Stimulated activated memory B cell treated with anti-CD40 and anti-IgM and Interleukin-4, amounts not matched to agents 10 μg/mL and 1 μg/mL and 100 μg/mL, for 72 hours (primary cell): Measurements from ENCODE around the gene EPHB2.

Experiments
- ATAC-seq: fragments of 150-1000 bp; cut with Tn5 transposase; 2 replicates; pipeline ENCODE4 v1.10.0; 2021
- H3K27ac Mint-ChIP-seq: one replicate; pipeline ENCODE4 v1.8.0; 2022; ENCODE audit warnings: mild to moderate bottlenecking, mixed read lengths
- H3K27me3 Mint-ChIP-seq: one replicate; pipeline ENCODE4 v1.8.0; 2022; ENCODE audit warnings: mixed read lengths
- H3K36me3 Mint-ChIP-seq: one replicate; pipeline ENCODE4 v1.8.0; 2022; ENCODE audit warnings: mixed read lengths
- H3K4me1 Mint-ChIP-seq: one replicate; pipeline ENCODE4 v1.8.0; 2022; ENCODE audit warnings: mixed read lengths
- H3K4me3 Mint-ChIP-seq: one replicate; pipeline ENCODE4 v1.8.0; 2022; ENCODE audit warnings: mild to moderate bottlenecking, moderate library complexity, mixed read lengths
- H3K9me3 Mint-ChIP-seq: one replicate; pipeline ENCODE4 v1.8.0; 2022; ENCODE audit warnings: mixed read lengths

EPHB2 gene

DNA sequence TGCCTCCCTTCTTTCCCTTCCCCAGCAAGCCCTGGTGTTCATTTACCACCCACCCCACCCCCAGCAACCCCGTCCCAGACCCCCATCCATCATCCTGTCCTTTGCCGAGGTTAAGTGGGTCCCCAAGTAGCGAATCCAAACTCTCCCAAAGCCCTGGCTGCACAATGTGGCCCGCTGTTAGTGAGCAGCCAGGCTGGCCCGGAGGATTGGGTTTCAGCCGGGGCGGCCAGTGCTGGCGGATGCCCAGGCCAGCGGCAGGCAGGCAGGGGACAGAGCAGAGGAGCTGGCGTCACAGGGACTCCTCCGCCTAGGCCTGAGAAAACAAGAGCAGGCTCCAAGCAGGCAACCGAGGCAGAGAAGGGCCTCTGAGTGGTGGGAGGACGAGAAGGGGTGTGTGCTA lies 61.4 kb downstream of the EPHB2 start:
- Mint-ChIP-seq H3K4me1 (no peaks in the 10 kb centered on the region), H3K27me3 (peaks cover 48% of the 10 kb centered on the region), H3K4me3 (no peak overlapping the region), H3K27ac (no peak overlapping the region), H3K9me3 (no peaks in the 10 kb centered on the region), H3K36me3 (no peaks in the 10 kb centered on the region)
- no peak for ATAC-seq

DNA sequence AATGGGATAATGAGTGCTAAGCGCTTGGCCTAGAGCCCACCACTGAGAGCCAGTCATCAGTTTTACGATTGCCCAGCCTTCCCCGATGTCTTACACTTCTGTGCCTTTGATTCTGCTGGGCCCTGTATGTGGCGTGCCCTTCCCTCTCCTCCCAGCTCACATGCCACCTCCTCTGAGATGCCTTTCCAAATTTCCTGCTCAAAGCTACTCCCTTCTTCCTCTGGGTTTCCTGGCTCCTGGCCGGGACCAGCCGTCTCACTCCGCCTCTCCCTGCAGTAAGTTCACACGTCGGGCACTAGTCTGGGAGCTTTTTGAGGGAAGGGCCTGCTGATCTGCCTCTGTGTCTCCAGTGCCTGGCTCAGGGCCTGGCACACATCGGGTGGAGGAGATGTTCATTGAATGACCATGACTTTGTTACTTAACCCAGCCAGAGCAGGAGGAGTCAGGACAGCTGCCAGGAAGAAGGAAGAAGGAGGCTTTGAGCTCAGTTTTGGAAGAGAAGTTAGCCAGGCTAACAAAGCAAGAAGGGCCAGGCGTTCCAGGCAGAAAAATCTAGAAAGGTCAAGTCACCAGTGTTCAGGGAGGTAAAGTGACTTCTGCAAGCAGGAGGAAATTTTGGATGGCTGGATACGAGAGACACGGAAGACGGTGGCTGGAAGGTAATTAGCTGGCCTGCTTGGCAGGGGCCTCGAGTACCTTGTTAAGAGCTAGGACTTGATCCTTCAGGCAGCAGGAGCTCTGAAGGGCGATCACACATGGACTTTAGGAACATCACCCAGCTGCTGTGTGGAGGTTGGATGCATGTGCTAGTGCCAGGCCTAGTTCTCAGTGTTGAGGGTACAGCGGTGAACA lies 63.6 kb downstream of the EPHB2 start:
- peaks cover 47% of the 10 kb centered on the region for H3K27me3 Mint-ChIP-seq
- no peak overlapping the region for H3K27ac Mint-ChIP-seq
- H3K4me1 Mint-ChIP-seq, result no peaks in the 10 kb centered on the region
- no peak overlapping the region for H3K4me3 Mint-ChIP-seq
- no peaks in the 10 kb centered on the region for H3K9me3 Mint-ChIP-seq
- H3K36me3 Mint-ChIP-seq, result no peaks in the 10 kb centered on the region
- ATAC-seq, result no peak

DNA sequence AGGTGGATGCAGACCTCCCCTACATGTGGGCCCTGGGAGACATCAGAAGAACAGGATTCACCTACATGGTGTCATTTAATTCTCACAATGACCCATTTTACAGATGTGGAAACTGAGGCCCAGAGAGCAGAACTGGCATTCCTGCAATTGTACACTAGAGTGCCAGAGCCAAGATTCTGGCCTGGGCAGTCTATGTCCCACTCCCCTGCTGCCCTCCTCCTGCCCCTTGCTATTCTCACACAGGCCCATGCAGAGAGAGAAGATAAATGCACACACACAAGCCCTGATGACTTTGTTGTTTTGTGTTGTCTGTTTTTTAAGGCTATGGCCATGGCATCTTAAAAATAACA lies 64.2 kb downstream of the EPHB2 start:
- ATAC-seq, result no peak
- Mint-ChIP-seq H3K4me1 (no peaks in the 10 kb centered on the region), H3K27ac (no peak overlapping the region), H3K27me3 (peaks cover 47% of the 10 kb centered on the region), H3K36me3 (no peaks in the 10 kb centered on the region), H3K9me3 (no peaks in the 10 kb centered on the region), H3K4me3 (no peak overlapping the region)

DNA sequence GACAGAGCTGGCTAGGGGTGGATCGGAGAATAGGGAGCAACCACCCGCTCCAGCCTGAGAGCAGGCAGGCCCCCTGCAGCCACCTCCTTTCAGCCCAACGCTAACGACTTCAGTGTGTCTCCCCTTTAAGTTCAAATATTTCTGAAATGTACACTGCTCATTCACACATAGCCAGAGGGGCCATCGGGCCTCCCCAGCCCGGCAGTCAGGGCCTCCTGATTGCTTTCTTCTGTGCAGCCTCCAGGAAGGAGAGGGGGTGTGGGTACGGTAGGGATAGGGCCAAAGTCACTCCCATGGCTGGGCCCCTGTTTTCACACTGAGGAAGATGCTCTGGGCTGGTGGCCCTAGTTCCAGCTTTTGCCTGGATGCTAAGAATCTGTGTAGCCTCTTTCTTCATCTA lies 64.8 kb downstream of the EPHB2 start:
- ATAC-seq, result peak; percentile 9
- no peaks in the 10 kb centered on the region for H3K4me1 Mint-ChIP-seq
- H3K27me3 Mint-ChIP-seq, result peaks cover 47% of the 10 kb centered on the region
- no peaks in the 10 kb centered on the region for H3K9me3 Mint-ChIP-seq
- H3K36me3 Mint-ChIP-seq, result no peaks in the 10 kb centered on the region
- no peak overlapping the region for H3K4me3 Mint-ChIP-seq
- no peak overlapping the region for H3K27ac Mint-ChIP-seq

DNA sequence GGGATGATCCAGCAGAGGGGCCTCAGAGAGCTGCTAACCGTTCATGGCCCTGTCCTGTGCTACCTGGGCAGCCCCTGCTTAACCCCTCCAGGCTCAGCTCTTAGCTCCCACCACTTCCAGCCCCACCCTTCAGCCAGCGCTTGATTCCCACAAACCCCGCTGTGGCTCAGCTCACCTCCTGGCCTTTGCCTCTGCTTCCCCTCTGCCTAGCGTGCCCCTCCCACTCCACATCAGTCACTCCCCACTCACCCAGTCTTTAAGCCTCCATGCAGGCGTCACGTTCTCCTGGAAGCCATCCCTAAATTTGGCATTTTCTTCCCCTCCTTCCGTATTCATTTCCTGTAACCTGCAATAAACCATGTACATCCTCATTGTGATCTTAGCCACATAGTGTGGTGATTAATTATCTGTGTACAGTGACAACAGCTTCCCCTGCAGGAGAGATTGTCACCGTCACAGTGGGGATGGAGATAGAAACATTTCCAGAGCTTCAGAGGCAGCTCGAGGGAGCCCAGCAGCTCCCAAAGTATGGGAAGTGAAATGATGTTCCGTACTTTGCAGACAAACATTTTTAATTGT lies 65.5 kb downstream of the EPHB2 start:
- no peak overlapping the region for H3K4me3 Mint-ChIP-seq
- H3K27ac Mint-ChIP-seq, result no peak overlapping the region

DNA sequence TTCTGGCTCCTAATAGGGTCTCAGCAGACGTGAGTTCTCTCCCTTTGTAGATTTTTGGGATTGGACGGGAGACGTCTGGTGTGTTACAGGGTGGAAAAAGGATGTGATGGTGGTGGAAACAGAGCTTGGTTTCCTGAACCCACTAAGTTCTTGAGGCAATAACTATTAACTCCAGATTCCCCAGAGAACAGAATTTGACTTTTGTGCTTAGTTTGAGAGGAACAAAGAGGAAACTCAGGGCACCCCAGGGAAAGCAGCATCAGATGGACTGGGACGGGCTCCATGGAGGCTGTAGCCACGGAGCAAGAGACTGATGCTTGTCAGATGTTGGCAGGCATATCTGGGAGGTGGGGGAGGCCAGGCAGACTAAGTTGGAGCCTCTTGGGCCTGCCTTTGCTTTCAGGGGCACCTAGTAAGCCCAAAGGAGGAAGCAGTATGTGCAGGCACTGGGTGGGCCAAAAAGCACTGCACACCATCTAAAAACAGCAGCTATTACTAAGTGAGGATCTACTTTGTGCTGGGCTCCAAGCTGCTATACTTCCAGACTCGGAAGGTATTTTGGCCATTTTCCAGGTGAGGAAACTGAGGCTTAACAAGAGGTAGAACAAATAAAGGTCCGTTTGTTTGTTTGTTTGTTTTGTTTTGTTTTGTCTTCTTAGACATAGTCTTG lies 66.9 kb downstream of the EPHB2 start:
- no peaks in the 10 kb centered on the region for H3K9me3 Mint-ChIP-seq
- no peaks in the 10 kb centered on the region for H3K36me3 Mint-ChIP-seq
- no peaks in the 10 kb centered on the region for H3K4me1 Mint-ChIP-seq
- no peak for ATAC-seq
- H3K4me3 Mint-ChIP-seq, result no peak overlapping the region
- peaks cover 49% of the 10 kb centered on the region for H3K27me3 Mint-ChIP-seq
- H3K27ac Mint-ChIP-seq, result no peak overlapping the region

More for the DNA sequence above, 65.5 kb downstream of the EPHB2 start:
- no peak for ATAC-seq
- Mint-ChIP-seq H3K36me3 (no peaks in the 10 kb centered on the region), H3K4me1 (no peaks in the 10 kb centered on the region), H3K9me3 (no peaks in the 10 kb centered on the region), H3K27me3 (peaks cover 49% of the 10 kb centered on the region)

DNA sequence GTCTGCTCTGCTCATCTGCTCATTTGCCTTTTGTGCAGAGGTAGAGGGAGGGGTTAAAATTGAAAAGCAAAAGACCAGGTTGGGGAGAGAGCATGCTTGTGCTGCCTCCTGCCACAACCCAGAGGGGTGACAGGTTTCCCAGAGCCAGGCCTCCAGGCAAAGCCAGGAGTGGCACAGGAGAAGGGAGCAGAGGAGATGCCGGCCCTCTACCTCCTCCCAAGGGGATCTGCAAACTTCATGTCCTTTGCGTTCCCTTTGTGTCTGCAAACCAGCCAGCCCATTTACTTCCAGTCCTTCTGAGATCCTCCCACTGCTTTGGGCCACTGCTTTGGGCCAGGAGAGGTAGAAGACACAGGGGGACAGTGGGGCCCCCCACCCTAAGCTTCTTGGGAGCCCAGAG lies 67.8 kb downstream of the EPHB2 start:
- no peak overlapping the region for H3K4me3 Mint-ChIP-seq
- H3K4me1 Mint-ChIP-seq, result no peaks in the 10 kb centered on the region
- H3K27me3 Mint-ChIP-seq, result peaks cover 49% of the 10 kb centered on the region
- H3K27ac Mint-ChIP-seq, result no peak overlapping the region
- no peaks in the 10 kb centered on the region for H3K36me3 Mint-ChIP-seq
- no peak for ATAC-seq
- no peaks in the 10 kb centered on the region for H3K9me3 Mint-ChIP-seq

DNA sequence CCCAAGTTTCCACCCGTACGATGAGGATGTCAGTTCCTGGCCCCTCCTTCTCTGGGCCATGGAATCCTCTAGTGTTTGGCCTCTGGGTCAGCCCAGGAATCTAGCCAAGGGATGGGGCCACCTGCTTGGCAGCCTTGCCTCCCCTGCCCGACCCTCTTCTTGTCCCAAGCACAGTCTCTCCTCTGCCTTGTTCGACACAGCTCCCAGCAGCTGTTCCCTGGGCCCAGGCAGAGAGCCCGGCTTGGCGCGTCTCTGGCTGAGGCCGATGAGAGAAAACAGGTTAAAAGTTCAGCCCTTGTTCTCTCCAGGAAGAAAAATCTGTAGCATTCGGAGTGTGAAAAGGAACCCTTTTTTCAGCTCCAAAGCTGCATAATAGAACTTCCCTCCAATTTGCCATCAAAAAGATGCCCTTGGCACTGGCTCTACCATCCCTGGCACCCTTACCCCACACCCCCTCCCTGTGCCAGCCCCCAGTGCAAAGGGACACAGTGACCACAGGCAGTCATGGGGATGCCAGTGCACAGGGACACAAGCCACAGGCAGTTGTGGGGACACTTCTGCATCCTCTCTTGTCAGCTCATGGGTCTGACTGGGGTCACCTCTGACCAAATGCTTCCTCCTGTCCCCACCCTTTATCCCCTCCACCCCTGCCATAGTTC lies 68.4 kb downstream of the EPHB2 start:
- no peaks in the 10 kb centered on the region for H3K9me3 Mint-ChIP-seq
- no peak overlapping the region for H3K27ac Mint-ChIP-seq
- no peaks in the 10 kb centered on the region for H3K36me3 Mint-ChIP-seq
- H3K4me3 Mint-ChIP-seq, result no peak overlapping the region
- H3K27me3 Mint-ChIP-seq, result peaks cover 43% of the 10 kb centered on the region
- ATAC-seq, result no peak
- no peaks in the 10 kb centered on the region for H3K4me1 Mint-ChIP-seq

DNA sequence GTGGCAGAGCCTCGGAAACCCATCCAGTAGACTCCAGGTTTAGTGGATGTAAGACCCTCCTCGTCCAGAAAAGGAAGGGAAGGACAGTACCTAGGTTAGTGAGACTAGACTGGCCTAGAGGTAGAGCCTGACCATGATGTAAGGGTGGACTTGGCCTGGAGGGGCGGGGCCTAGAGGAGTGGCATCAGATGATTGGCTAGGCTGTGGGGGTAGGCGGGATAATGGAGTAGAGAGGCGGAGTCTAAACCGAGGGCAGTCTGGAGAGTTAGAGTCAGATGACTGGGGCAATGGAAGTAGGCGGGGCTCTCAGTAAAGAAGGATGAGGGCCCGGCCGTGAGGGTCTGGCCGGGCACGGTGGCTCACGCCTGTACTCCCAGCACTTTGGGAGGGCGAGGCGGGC lies 70.1 kb downstream of the EPHB2 start:
- ATAC-seq, result no peak
- H3K27ac Mint-ChIP-seq, result no peak overlapping the region
- no peak overlapping the region for H3K4me3 Mint-ChIP-seq
- no peaks in the 10 kb centered on the region for H3K4me1 Mint-ChIP-seq
- no peaks in the 10 kb centered on the region for H3K36me3 Mint-ChIP-seq
- H3K27me3 Mint-ChIP-seq, result peaks cover 37% of the 10 kb centered on the region
- no peaks in the 10 kb centered on the region for H3K9me3 Mint-ChIP-seq

DNA sequence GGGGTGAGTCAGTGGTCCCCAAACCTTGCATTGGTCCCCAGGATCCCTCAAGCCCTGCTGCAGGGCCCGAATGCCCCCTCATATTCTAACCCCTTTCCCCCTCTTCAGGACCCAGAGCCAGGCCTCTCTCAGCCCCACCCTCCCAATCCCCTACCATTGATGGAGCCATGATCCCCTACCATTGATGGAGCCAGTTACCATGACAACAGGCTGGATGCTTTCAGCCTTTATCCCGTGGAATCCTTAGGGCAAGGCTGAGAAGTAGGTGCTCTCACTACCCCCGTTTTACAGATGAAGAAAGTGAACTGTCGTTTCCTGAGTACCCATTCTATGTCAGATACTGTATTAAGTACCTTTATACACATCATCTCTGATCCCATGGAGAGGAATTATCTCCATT lies 70.8 kb downstream of the EPHB2 start:
- no peak for ATAC-seq
- no peaks in the 10 kb centered on the region for H3K9me3 Mint-ChIP-seq
- no peaks in the 10 kb centered on the region for H3K4me1 Mint-ChIP-seq
- peaks cover 29% of the 10 kb centered on the region for H3K27me3 Mint-ChIP-seq
- H3K27ac Mint-ChIP-seq, result no peak overlapping the region
- no peak overlapping the region for H3K4me3 Mint-ChIP-seq
- no peaks in the 10 kb centered on the region for H3K36me3 Mint-ChIP-seq

DNA sequence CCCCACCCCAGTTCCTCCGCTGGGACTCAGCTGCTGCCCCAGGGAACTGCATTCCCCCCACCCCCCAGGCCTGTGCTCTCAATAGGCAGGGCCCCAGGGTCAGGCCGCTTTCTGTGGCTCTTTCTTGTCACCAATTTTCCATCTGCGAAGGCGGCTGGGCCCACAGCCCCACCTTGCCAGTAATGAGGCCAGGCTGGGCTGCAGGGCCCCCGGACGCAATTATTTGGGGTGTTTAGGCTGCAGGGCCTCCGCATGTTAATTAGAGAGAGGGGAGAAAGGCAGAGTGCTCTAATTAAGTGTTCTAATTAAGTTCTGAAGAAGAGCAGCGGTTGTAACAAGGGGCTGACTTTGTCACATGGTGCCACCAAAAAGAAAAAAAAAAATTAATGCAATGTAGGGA lies 71.8 kb downstream of the EPHB2 start:
- no peak for ATAC-seq
- Mint-ChIP-seq H3K27ac (no peak overlapping the region), H3K4me1 (no peaks in the 10 kb centered on the region), H3K27me3 (peaks cover 25% of the 10 kb centered on the region), H3K4me3 (no peak overlapping the region), H3K9me3 (no peaks in the 10 kb centered on the region), H3K36me3 (no peaks in the 10 kb centered on the region)

DNA sequence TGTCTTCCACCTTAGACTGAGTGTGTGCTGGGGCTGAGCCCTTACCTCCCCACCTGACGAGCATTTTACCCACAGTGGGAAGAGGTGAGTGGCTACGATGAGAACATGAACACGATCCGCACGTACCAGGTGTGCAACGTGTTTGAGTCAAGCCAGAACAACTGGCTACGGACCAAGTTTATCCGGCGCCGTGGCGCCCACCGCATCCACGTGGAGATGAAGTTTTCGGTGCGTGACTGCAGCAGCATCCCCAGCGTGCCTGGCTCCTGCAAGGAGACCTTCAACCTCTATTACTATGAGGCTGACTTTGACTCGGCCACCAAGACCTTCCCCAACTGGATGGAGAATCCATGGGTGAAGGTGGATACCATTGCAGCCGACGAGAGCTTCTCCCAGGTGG lies 73.7 kb downstream of the EPHB2 start:
- Mint-ChIP-seq H3K36me3 (no peaks in the 10 kb centered on the region), H3K27ac (no peak overlapping the region), H3K4me1 (no peaks in the 10 kb centered on the region), H3K27me3 (peaks cover 18% of the 10 kb centered on the region), H3K4me3 (no peak overlapping the region), H3K9me3 (no peaks in the 10 kb centered on the region)
- ATAC-seq, result no peak

DNA sequence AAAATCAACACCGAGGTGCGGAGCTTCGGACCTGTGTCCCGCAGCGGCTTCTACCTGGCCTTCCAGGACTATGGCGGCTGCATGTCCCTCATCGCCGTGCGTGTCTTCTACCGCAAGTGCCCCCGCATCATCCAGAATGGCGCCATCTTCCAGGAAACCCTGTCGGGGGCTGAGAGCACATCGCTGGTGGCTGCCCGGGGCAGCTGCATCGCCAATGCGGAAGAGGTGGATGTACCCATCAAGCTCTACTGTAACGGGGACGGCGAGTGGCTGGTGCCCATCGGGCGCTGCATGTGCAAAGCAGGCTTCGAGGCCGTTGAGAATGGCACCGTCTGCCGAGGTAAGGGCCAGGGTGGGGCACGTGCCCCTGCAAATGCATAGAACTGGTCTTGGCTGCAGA lies 74.1 kb downstream of the EPHB2 start:
- no peak overlapping the region for H3K27ac Mint-ChIP-seq
- no peaks in the 10 kb centered on the region for H3K9me3 Mint-ChIP-seq
- no peaks in the 10 kb centered on the region for H3K36me3 Mint-ChIP-seq
- no peaks in the 10 kb centered on the region for H3K4me1 Mint-ChIP-seq
- H3K4me3 Mint-ChIP-seq, result no peak overlapping the region
- peaks cover 14% of the 10 kb centered on the region for H3K27me3 Mint-ChIP-seq
- no peak for ATAC-seq

DNA sequence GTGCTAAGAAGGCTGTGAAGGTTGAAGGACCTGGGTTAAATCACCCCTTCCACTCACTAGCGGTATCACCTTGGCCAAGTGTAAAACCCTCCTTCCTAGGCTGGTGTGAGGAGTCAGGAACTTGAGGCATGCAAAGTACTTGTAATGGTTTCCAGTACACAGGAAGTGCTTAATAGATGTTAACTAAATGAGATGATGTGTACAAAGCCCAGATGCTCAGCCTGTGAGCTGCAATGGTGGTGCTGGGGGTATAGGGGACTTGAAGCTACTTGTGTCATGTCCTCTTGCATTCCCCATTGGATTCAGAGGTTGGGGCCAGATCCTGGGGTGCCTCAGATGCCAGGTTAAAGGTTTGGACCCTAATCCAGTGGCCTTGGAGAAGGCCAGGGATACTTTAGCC lies 75.5 kb downstream of the EPHB2 start:
- no peak overlapping the region for H3K27ac Mint-ChIP-seq
- H3K4me3 Mint-ChIP-seq, result no peak overlapping the region
- no peaks in the 10 kb centered on the region for H3K9me3 Mint-ChIP-seq
- peaks cover 7% of the 10 kb centered on the region for H3K27me3 Mint-ChIP-seq
- no peak for ATAC-seq
- H3K36me3 Mint-ChIP-seq, result no peaks in the 10 kb centered on the region
- H3K4me1 Mint-ChIP-seq, result no peaks in the 10 kb centered on the region

DNA sequence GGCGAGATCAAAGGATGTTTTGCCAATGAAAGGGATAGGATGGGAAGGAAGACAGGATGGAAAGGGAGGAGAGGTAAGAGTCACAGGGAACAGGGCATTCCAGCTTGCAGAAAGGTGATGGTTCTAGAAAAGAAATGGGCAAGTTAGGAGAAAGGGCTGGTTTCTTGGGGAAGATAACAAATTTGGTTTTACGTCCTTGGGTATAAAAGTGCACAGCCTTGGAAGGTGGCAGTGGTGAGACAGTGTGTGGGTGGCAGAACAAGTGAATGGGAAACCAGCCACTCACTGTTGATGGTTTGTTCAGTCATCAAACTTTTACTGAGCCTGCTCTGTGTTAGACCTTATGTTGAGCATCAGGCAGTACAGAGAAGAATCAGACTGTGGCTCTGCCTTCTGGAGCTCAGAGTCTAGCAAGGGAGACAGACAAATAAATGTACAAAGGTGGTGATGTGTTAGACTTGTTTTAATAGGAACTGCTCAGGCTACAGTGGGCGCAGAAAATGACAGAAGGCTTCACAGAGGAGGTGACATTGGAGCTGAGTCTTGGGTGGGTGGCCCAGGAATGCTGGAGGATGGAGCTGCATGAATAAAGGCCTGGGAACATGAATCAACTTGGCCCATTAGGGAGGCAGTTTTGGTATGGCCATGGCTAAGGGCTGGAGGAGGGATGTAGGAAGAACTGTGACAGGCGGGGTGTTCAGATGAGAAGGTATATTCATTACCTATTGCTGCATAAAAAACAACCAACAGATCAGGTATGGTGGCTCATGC lies 76.3 kb downstream of the EPHB2 start:
- H3K27ac Mint-ChIP-seq, result no peak overlapping the region
- no peak overlapping the region for H3K4me3 Mint-ChIP-seq
- peaks cover 6% of the 10 kb centered on the region for H3K27me3 Mint-ChIP-seq
- ATAC-seq, result no peak
- H3K9me3 Mint-ChIP-seq, result no peaks in the 10 kb centered on the region
- no peaks in the 10 kb centered on the region for H3K36me3 Mint-ChIP-seq
- no peaks in the 10 kb centered on the region for H3K4me1 Mint-ChIP-seq
